Measurements from ENCODE around the gene DDX60.
"Not testable (repeated sequence)": the region's sequence is repeated elsewhere in the genome, so short reads cannot be mapped to it uniquely, and the experiment has no call there.

Gene DDX60

GRCh38 chr4:168335621-168336020 lies 17.1 kb upstream of the DDX60 start:
- no peak overlapping the region for H3K9ac ChIP-seq (ENCODE audit: low read depth in 1 of 2, low read length in 2 of 2)
- no peaks in the 10 kb centered on the region for H3K36me3 ChIP-seq (ENCODE audit: control insufficient read depth in 2 of 2, insufficient read depth in 2 of 2, low read length in 2 of 2)
- no peaks in the 10 kb centered on the region for H3K4me1 ChIP-seq (ENCODE audit: control insufficient read depth in 2 of 2, insufficient read depth in 2 of 2, low read length in 2 of 2)
- H3K27me3 ChIP-seq (ENCODE audit: control insufficient read depth in 2 of 2, insufficient read depth in 2 of 2, low read length in 2 of 2), result no peaks in the 10 kb centered on the region
- no peak overlapping the region for H3K4me3 ChIP-seq (ENCODE audit: low read length in 2 of 2)
- no peak overlapping the region for H3K27ac ChIP-seq (ENCODE audit: low read depth in 2 of 2, low read length in 2 of 2)
- no peaks in the 10 kb centered on the region for H3K9me3 ChIP-seq (ENCODE audit: control insufficient read depth in 2 of 2, low read length in 2 of 2)

DNA sequence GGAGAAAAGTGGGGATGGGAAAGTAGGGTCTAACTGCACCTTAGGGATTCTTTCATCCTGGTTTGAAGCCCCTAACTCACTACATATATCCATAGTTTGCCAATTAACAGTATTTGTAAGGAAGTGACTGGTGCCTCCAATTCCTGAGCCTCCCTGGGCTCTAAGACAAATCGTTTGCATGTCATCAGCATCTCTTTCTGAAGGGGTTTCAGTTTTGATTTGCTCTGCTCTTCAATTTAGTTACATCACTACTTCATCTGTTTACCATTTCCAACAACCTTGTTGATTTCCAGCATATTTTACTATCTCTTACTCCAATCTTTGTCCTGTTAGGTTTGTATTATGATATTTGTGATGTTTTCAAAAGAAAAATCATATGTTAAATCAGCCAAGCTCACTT lies 15.5 kb upstream of the DDX60 start:
- Histone ChIP-seq H3K4me3 (ENCODE audit: low read length in 2 of 2) (no peak overlapping the region), H3K27ac (ENCODE audit: low read depth in 2 of 2, low read length in 2 of 2) (no peak overlapping the region), H3K36me3 (ENCODE audit: control insufficient read depth in 2 of 2, insufficient read depth in 2 of 2, low read length in 2 of 2) (no peaks in the 10 kb centered on the region), H3K9me3 (ENCODE audit: control insufficient read depth in 2 of 2, low read length in 2 of 2) (no peaks in the 10 kb centered on the region), H3K9ac (ENCODE audit: low read depth in 1 of 2, low read length in 2 of 2) (no peak overlapping the region), H3K27me3 (ENCODE audit: control insufficient read depth in 2 of 2, insufficient read depth in 2 of 2, low read length in 2 of 2) (no peaks in the 10 kb centered on the region), H3K4me1 (ENCODE audit: control insufficient read depth in 2 of 2, insufficient read depth in 2 of 2, low read length in 2 of 2) (no peaks in the 10 kb centered on the region)

DNA sequence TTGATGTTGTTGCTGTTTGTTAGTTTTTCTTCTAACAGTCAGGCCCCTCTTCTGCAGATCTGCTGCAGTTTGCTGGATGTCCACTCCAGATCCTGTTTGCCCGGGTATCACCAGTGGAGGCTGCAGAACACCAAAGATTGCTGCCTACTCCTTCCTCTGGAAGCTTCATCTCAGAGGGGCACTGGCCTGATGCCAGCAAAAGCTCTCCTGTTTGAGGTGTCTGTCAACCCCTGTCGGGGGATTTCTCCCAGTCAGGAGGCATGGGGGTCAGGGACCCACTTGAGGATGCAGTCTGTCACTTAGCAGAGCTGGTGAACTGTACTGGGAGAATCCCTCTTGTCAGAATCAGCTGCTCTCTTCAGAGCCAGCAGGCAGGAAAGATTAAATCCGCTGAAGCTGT lies 12.0 kb upstream of the DDX60 start:
- not testable (repeated sequence) for H3K4me1 ChIP-seq (ENCODE audit: control insufficient read depth in 2 of 2, insufficient read depth in 2 of 2, low read length in 2 of 2); H3K4me3 ChIP-seq (ENCODE audit: low read length in 2 of 2); H3K9me3 ChIP-seq (ENCODE audit: control insufficient read depth in 2 of 2, low read length in 2 of 2); H3K9ac ChIP-seq (ENCODE audit: low read depth in 1 of 2, low read length in 2 of 2); H3K27me3 ChIP-seq (ENCODE audit: control insufficient read depth in 2 of 2, insufficient read depth in 2 of 2, low read length in 2 of 2); H3K27ac ChIP-seq (ENCODE audit: low read depth in 2 of 2, low read length in 2 of 2); H3K36me3 ChIP-seq (ENCODE audit: control insufficient read depth in 2 of 2, insufficient read depth in 2 of 2, low read length in 2 of 2)

GRCh38 chr4:168325591-168325990 lies 7.0 kb upstream of the DDX60 start:
- no peaks in the 10 kb centered on the region for H3K9me3 ChIP-seq (ENCODE audit: control insufficient read depth in 2 of 2, low read length in 2 of 2)
- peaks cover 0 to 6% of the 10 kb centered on the region in 2 donors for H3K4me1 ChIP-seq (ENCODE audit: control insufficient read depth in 2 of 2, insufficient read depth in 2 of 2, low read length in 2 of 2)
- H3K27ac ChIP-seq (ENCODE audit: low read depth in 2 of 2, low read length in 2 of 2), result no peak overlapping the region
- H3K36me3 ChIP-seq (ENCODE audit: control insufficient read depth in 2 of 2, insufficient read depth in 2 of 2, low read length in 2 of 2), result no peaks in the 10 kb centered on the region
- no peaks in the 10 kb centered on the region for H3K27me3 ChIP-seq (ENCODE audit: control insufficient read depth in 2 of 2, insufficient read depth in 2 of 2, low read length in 2 of 2)
- H3K9ac ChIP-seq (ENCODE audit: low read depth in 1 of 2, low read length in 2 of 2), result no peak overlapping the region
- H3K4me3 ChIP-seq (ENCODE audit: low read length in 2 of 2), result no peak overlapping the region

DNA sequence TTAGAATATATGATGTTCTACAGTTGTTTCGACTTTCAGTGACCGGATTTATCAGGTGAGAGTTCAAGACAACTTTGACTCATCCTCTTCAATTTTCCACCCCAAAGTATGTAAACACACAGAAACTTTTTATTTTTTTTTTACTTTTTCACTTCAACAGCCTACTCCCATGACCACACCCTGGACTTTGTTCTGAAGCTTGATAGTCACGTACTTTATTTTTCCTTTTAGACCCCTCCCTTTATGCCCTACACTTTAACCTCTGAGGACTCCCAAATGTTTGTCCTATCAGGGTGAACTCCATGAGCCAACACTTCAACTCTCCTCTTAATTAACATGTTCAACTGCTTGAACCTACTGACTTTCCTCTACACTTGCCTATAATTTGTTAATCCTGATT lies 2.5 kb upstream of the DDX60 start:
- Histone ChIP-seq H3K4me1 (ENCODE audit: control insufficient read depth in 2 of 2, insufficient read depth in 2 of 2, low read length in 2 of 2) (peaks cover 0 to 29% of the 10 kb centered on the region in 2 donors), H3K27me3 (ENCODE audit: control insufficient read depth in 2 of 2, insufficient read depth in 2 of 2, low read length in 2 of 2) (no peaks in the 10 kb centered on the region), H3K27ac (ENCODE audit: low read depth in 2 of 2, low read length in 2 of 2) (peak overlapping the region in 1 of 2 donors; percentile 40), H3K4me3 (ENCODE audit: low read length in 2 of 2) (no peak overlapping the region), H3K9ac (ENCODE audit: low read depth in 1 of 2, low read length in 2 of 2) (no peak overlapping the region), H3K36me3 (ENCODE audit: control insufficient read depth in 2 of 2, insufficient read depth in 2 of 2, low read length in 2 of 2) (no peaks in the 10 kb centered on the region), H3K9me3 (ENCODE audit: control insufficient read depth in 2 of 2, low read length in 2 of 2) (no peaks in the 10 kb centered on the region)

DNA sequence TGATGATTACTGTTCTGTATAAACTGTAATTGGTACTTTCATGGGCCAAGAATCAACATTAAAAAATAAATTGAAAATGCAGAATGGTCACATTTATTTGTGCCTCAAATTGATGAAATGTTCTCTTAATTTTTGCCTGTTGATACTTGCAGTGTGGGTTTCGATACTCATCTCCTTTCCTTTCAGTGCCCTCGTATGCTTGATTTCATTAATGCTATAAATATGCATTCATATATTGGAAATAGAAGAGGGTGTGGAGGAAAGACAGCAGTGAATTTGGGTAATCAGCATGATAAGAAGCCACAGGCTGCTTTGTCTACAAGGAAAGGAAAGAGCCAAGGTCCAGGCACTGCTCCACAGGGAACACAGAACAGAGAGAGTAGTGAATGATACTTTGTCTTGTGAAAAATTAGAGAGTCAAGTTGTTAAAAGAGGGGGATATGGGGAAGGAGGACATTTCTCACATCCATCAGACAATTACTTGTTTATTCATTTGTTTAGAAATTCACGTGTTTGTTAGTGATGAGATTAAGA lies 1.0 kb upstream of the DDX60 start:
- peak overlapping the region in 1 of 2 donors; percentile 43 for H3K27ac ChIP-seq (ENCODE audit: low read depth in 2 of 2, low read length in 2 of 2)
- no peak overlapping the region for H3K9ac ChIP-seq (ENCODE audit: low read depth in 1 of 2, low read length in 2 of 2)
- H3K27me3 ChIP-seq (ENCODE audit: control insufficient read depth in 2 of 2, insufficient read depth in 2 of 2, low read length in 2 of 2), result no peaks in the 10 kb centered on the region
- H3K9me3 ChIP-seq (ENCODE audit: control insufficient read depth in 2 of 2, low read length in 2 of 2), result no peaks in the 10 kb centered on the region
- no peaks in the 10 kb centered on the region for H3K36me3 ChIP-seq (ENCODE audit: control insufficient read depth in 2 of 2, insufficient read depth in 2 of 2, low read length in 2 of 2)
- H3K4me3 ChIP-seq (ENCODE audit: low read length in 2 of 2), result peak overlapping the region in 1 of 2 donors; percentile 82
- H3K4me1 ChIP-seq (ENCODE audit: control insufficient read depth in 2 of 2, insufficient read depth in 2 of 2, low read length in 2 of 2), result peaks cover 0 to 29% of the 10 kb centered on the region in 2 donors

DNA sequence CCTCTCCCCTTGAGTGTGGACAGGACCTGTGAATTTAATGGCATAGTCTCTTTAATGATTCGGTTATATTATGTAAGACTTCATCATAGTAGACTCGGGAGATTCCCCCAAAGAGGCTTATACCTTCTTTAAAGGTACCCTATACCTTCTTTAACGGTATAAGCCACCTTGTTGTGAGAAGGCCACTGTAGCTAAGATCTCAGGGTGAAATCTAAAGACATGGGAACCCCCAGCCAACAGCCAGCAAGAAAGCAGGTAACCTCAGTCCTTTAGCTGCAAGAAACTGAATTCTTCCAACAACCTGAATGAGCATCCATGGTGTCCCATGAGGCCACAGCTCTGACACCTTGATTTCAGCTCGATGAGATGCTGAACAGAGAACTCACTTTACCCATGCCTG lies 931 bp downstream of the DDX60 start:
- Histone ChIP-seq H3K27me3 (ENCODE audit: control insufficient read depth in 2 of 2, insufficient read depth in 2 of 2, low read length in 2 of 2) (no peaks in the 10 kb centered on the region), H3K9me3 (ENCODE audit: control insufficient read depth in 2 of 2, low read length in 2 of 2) (no peaks in the 10 kb centered on the region), H3K36me3 (ENCODE audit: control insufficient read depth in 2 of 2, insufficient read depth in 2 of 2, low read length in 2 of 2) (no peaks in the 10 kb centered on the region), H3K9ac (ENCODE audit: low read depth in 1 of 2, low read length in 2 of 2) (peak overlapping the region; percentile 79 to 98), H3K4me3 (ENCODE audit: low read length in 2 of 2) (peak overlapping the region; percentile 82 to 98), H3K27ac (ENCODE audit: low read depth in 2 of 2, low read length in 2 of 2) (peak overlapping the region; percentile 96 to 97), H3K4me1 (ENCODE audit: control insufficient read depth in 2 of 2, insufficient read depth in 2 of 2, low read length in 2 of 2) (peaks cover 0 to 38% of the 10 kb centered on the region in 2 donors)

GRCh38 chr4:168309781-168310180 lies 8.8 kb downstream of the DDX60 start:
- H3K9ac ChIP-seq (ENCODE audit: low read depth in 1 of 2, low read length in 2 of 2), result no peak overlapping the region
- H3K4me1 ChIP-seq (ENCODE audit: control insufficient read depth in 2 of 2, insufficient read depth in 2 of 2, low read length in 2 of 2), result peaks cover 11 to 25% of the 10 kb centered on the region in 2 donors
- no peaks in the 10 kb centered on the region for H3K9me3 ChIP-seq (ENCODE audit: control insufficient read depth in 2 of 2, low read length in 2 of 2)
- H3K27ac ChIP-seq (ENCODE audit: low read depth in 2 of 2, low read length in 2 of 2), result peak overlapping the region; percentile 38 to 77
- no peaks in the 10 kb centered on the region for H3K27me3 ChIP-seq (ENCODE audit: control insufficient read depth in 2 of 2, insufficient read depth in 2 of 2, low read length in 2 of 2)
- H3K4me3 ChIP-seq (ENCODE audit: low read length in 2 of 2), result no peak overlapping the region
- peaks cover 12% of the 10 kb centered on the region in 2 donors for H3K36me3 ChIP-seq (ENCODE audit: control insufficient read depth in 2 of 2, insufficient read depth in 2 of 2, low read length in 2 of 2)

DNA sequence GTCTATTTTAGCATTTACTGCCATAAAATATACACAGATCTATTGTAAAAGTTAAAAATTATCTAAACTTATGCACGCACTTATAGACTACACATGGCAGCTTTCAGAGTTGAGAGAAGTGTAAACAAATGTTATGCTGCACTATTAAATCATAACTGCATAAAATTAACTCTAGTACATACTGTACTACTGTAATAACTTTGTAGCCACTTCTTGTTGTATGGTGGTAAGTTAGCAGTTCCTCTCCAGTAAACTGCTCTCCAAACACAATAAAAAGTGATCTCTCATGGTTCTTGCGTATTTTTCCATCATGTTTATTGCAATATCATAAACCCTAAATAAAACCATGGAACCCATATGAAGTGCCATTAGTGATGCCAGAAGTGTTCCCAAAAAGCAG lies 9.6 kb downstream of the DDX60 start:
- peaks cover 11 to 19% of the 10 kb centered on the region in 2 donors for H3K4me1 ChIP-seq (ENCODE audit: control insufficient read depth in 2 of 2, insufficient read depth in 2 of 2, low read length in 2 of 2)
- no peaks in the 10 kb centered on the region for H3K27me3 ChIP-seq (ENCODE audit: control insufficient read depth in 2 of 2, insufficient read depth in 2 of 2, low read length in 2 of 2)
- H3K36me3 ChIP-seq (ENCODE audit: control insufficient read depth in 2 of 2, insufficient read depth in 2 of 2, low read length in 2 of 2), result peaks cover 12 to 17% of the 10 kb centered on the region in 2 donors
- no peak overlapping the region for H3K4me3 ChIP-seq (ENCODE audit: low read length in 2 of 2)
- H3K9me3 ChIP-seq (ENCODE audit: control insufficient read depth in 2 of 2, low read length in 2 of 2), result no peaks in the 10 kb centered on the region
- peak overlapping the region; percentile 13 to 77 for H3K27ac ChIP-seq (ENCODE audit: low read depth in 2 of 2, low read length in 2 of 2)
- no peak overlapping the region for H3K9ac ChIP-seq (ENCODE audit: low read depth in 1 of 2, low read length in 2 of 2)

GRCh38 chr4:168306476-168306875 lies 12.1 kb downstream of the DDX60 start:
- Histone ChIP-seq H3K4me1 (ENCODE audit: control insufficient read depth in 2 of 2, insufficient read depth in 2 of 2, low read length in 2 of 2) (peaks cover 11 to 17% of the 10 kb centered on the region in 2 donors), H3K27ac (ENCODE audit: low read depth in 2 of 2, low read length in 2 of 2) (no peak overlapping the region), H3K9me3 (ENCODE audit: control insufficient read depth in 2 of 2, low read length in 2 of 2) (no peaks in the 10 kb centered on the region), H3K9ac (ENCODE audit: low read depth in 1 of 2, low read length in 2 of 2) (no peak overlapping the region), H3K4me3 (ENCODE audit: low read length in 2 of 2) (no peak overlapping the region), H3K36me3 (ENCODE audit: control insufficient read depth in 2 of 2, insufficient read depth in 2 of 2, low read length in 2 of 2) (peaks cover 21 to 25% of the 10 kb centered on the region in 2 donors), H3K27me3 (ENCODE audit: control insufficient read depth in 2 of 2, insufficient read depth in 2 of 2, low read length in 2 of 2) (no peaks in the 10 kb centered on the region)
